NCI-H1105 treated with DMSO at 0.1 percent for 48 hours (cell line): ENCODE measurements around the gene TLR6.
"Not testable (repeated sequence)": the region's sequence is repeated elsewhere in the genome, so short reads cannot be mapped to it uniquely, and the experiment has no call there.

Experiments
- DNase-seq: peaks from one replicate; lab custom pipeline; 2025; lab: John Stamatoyannopoulos, UW

Gene TLR6

GRCh38 chr4:38822748-38823303 is 33.8 kb downstream of the TLR6 start:
- no peak for DNase-seq

- DNase-seq = no peak
Measured at GRCh38 chr4:38821739-38822138, 34.9 kb downstream of the TLR6 start.

GRCh38 chr4:38820329-38821061 is 36.1 kb downstream of the TLR6 start:
- DNase-seq = no peak

GRCh38 chr4:38819569-38819968 is 37.0 kb downstream of the TLR6 start:
- DNase-seq = no peak

- DNase-seq = no peak
Measured at GRCh38 chr4:38818441-38818976, 38.1 kb downstream of the TLR6 start.

GRCh38 chr4:38815885-38816782 is 40.5 kb downstream of the TLR6 start:
- DNase-seq = no peak

GRCh38 chr4:38814386-38814785 is 42.2 kb downstream of the TLR6 start:
- no peak for DNase-seq

GRCh38 chr4:38811297-38811696 is 45.3 kb downstream of the TLR6 start:
- DNase-seq = no peak

GRCh38 chr4:38807462-38807861 is 49.2 kb downstream of the TLR6 start:
- not testable (repeated sequence) for DNase-seq

- not testable (repeated sequence) for DNase-seq
Measured at GRCh38 chr4:38806251-38806650, 50.4 kb downstream of the TLR6 start.

GRCh38 chr4:38805530-38806145 is 51.0 kb downstream of the TLR6 start:
- no peak for DNase-seq

- DNase-seq = no peak
Measured at GRCh38 chr4:38804654-38805295, 51.8 kb downstream of the TLR6 start, which contains the start of gene TLR1. TLR1 (minus strand) TSS chr4:38804791; CDS start chr4:38798831, 5,960 bp downstream.

- no peak for DNase-seq
Measured at GRCh38 chr4:38803833-38804653, 52.6 kb downstream of the TLR6 start.

- DNase-seq = no peak
Measured at GRCh38 chr4:38802561-38803355, 53.9 kb downstream of the TLR6 start.

GRCh38 chr4:38800961-38801450 is 55.6 kb downstream of the TLR6 start:
- no peak for DNase-seq

- DNase-seq = no peak
Measured at GRCh38 chr4:38800366-38800765, 56.3 kb downstream of the TLR6 start.

- DNase-seq = no peak
Measured at GRCh38 chr4:38795087-38795486, 61.5 kb downstream of the TLR6 start.

GRCh38 chr4:38794051-38794450 is 62.6 kb downstream of the TLR6 start:
- no peak for DNase-seq

- no peak for DNase-seq
Measured at GRCh38 chr4:38791010-38791409, 65.6 kb downstream of the TLR6 start.

- DNase-seq = no peak
Measured at GRCh38 chr4:38788317-38788716, 68.3 kb downstream of the TLR6 start.
